Activated T-helper 1 cell treated with Interleukin-2 at 50 U/mL for 16 hours (primary cell): ENCODE results near the gene MAPK1.
"Not testable (repeated sequence)": the region's sequence is repeated elsewhere in the genome, so short reads cannot be mapped to it uniquely, and the experiment has no call there.

Source experiments
- DNase-seq: peaks from one replicate; pipeline ENCODE4 v3.0.0-alpha.2; 2020; ENCODE audit warnings: low read depth

The MAPK1 gene

DNA sequence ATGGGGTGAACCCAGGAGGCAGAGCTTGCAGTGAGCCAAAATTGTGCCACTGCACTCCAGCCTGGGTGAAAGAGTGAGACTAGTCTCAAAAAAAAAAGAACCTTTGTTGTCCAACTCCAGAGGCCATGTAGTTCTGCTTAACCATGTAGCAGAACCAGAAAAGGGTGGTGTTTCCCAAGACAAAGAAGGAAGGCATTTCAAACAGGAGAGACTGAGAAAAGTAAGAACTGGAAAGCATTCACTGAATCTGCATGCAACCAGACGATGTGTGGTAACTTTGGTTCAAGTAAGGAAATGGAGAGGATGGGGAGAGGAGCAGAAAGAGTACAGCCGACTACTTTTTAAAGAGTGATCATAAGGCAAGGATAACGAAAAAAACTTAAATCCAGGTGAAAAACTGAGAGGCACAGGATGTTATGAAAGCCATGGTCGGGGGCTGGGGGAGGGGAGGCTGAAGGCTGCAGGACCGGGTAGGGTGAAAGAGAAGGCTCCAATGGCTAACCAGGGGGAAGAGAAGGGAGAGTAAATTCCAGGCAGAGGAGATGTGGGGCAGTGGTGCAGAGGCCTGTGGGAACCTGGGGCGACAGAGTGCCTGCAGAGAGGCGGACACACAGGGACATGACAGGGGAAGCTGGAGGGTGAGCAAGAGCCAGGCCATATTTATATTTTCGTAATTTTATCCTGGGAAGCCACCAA is 48.8 kb downstream of the MAPK1 start:
- DNase-seq, result no peak

GRCh38 chr22:21817497-21817853 is 50.0 kb downstream of the MAPK1 start:
- DNase-seq, result not testable (repeated sequence)

GRCh38 chr22:21816787-21817496 is 50.5 kb downstream of the MAPK1 start:
- DNase-seq, result no peak

- DNase-seq, result no peak
Observed at GRCh38 chr22:21816472-21816786, 51.0 kb downstream of the MAPK1 start.

DNA sequence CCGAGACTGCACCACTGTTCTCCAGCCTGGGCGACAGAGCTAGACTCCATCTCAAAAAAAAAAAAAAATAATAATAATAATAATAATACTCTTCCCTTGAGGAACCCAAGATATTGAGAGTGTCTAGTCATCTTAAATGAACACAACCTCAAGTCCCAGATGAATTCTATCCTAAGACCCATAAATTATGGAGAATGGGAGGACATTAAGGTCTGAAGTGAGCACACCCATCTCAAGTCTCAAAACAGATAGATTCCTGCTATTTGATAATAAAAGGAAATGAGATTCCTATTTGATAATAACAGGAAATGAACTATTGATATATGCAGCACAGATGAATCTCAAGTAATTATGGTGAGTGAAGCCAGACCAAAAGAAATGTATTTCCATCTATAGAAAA is 51.5 kb downstream of the MAPK1 start:
- no peak for DNase-seq

DNA sequence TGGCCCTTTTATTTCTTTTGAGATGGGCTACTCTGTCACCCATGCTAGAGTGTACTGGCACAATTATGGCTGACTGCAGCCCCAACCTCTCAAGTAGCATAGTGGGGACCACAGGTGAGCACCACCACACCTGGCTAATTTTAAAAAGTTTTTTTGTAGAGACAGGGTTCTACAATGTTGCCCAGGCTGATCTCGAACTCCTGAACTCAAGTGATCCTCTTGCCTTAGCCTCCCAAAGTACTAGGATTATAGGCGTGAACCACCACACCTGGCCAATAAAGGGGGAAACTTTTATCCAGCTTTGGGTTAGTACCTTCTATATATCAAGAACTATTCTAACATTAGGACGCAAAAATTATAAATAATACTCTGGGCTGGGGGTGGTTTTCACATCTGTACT is 52.1 kb downstream of the MAPK1 start:
- DNase-seq, result no peak

- no peak for DNase-seq
Observed at GRCh38 chr22:21811982-21812381, 55.5 kb downstream of the MAPK1 start.

- DNase-seq, result no peak
Observed at GRCh38 chr22:21807544-21808529, 59.6 kb downstream of the MAPK1 start.

DNA sequence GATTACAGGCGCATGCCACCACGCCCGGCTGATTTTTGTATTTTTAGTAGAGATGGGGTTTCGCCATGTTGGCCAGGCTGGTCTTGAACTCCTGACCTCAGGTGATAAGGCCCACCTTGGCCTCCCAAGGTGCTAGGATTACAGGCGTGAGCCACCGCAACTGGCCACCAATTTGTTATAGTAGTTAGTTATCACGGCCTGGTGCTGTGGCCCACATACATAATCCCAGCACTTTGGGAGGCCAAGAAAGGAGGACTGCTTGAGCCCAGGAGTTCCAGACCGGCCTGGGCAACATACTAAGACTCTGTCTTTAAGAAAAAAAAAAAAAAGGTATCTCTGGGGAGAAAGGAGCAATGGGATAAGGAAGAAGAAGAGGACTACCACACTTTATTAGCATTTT is 62.1 kb downstream of the MAPK1 start:
- DNase-seq, result not testable (repeated sequence)

DNA sequence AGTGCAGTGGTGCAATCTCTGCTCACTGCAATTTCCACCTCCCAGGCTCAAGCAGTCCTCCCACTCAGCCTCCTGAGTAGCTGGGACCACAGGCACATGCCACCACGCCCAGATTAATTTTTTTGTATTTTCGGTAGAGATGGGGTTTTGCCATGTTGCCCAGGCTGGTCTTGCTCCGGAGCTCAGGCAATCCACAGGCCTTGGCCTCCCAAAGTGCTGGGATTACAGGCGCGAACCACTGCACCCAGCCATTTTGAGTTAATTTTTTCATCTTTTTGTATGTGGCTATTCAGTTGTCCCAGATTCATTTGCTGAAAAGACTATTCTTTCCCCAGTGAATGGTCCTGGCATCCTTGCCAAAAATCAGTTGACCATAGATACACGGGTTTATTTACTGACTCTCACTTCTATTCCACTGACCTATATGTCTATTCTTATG is 63.6 kb downstream of the MAPK1 start:
- DNase-seq, result no peak

- no peak for DNase-seq
Observed at GRCh38 chr22:21802673-21803072, 64.8 kb downstream of the MAPK1 start.

DNA sequence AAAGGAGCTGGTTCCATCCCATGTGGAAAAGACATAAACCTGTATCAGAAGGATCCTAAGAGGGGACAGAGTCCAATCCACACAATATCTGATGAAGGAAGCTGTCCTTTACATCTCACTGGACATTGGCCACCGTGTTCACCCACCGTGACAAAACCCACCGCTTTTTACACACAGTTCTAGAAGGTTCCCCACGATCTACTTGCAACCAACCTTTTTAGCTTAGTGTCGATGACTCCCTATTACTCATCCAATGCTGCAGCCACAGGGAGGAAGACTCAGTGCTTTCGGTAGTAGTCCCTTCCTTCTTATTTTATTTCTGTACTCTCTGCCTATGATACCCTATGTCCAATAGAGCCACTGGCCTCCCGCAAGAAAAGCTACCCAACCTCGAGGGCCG is 65.4 kb downstream of the MAPK1 start:
- DNase-seq, result no peak

DNA sequence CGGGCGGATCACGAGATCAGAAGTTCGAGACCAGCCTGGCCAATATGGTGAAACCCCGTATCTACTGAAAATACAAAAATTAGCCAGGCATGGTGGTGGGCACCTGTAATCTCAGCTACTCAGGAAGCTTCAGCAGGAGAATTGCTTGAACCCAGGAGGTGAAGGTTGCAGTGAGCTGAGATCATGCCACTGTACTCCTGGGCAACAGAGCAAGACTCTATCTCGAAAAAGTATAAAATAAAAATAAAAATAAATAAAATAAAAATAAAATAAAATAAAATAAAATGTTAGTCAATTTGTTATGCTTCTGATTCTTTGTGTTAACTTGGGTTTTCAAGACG is 66.2 kb downstream of the MAPK1 start:
- DNase-seq, result not testable (repeated sequence)

DNA sequence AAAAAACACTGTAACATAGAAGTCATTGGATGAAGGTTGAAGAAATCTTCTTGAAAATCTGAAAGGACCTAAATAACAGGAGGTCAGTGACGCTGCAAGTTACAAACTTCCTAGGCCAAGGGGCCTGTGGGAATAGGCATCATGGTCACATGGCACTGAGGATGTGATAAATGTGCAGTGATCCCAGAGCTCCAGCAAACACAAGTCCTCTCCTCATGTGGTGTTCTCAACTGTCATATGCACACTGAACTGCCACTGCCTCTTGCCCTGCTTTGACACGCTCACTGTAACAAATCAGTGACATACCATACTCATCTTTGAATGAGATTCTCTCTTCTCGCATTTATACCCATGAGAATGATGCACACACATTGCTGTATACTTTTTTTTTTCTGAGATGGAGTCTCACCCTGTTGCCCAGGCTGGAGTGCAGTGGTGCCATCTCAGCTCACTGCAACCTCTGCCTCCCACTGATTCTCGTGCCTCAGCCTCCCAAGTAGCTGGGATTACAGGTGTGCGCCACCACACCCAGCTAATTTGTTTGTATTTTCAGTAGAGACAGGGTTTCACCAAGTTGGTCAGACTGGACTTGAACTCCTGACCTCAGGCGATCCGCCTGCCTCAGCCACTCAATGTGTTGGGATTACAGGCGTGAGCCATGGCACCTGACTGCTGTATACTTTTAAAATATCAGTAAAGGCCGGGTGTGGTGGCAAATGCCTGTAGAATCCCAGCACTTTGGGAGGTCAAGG is 66.7 kb downstream of the MAPK1 start:
- DNase-seq, result no peak

DNA sequence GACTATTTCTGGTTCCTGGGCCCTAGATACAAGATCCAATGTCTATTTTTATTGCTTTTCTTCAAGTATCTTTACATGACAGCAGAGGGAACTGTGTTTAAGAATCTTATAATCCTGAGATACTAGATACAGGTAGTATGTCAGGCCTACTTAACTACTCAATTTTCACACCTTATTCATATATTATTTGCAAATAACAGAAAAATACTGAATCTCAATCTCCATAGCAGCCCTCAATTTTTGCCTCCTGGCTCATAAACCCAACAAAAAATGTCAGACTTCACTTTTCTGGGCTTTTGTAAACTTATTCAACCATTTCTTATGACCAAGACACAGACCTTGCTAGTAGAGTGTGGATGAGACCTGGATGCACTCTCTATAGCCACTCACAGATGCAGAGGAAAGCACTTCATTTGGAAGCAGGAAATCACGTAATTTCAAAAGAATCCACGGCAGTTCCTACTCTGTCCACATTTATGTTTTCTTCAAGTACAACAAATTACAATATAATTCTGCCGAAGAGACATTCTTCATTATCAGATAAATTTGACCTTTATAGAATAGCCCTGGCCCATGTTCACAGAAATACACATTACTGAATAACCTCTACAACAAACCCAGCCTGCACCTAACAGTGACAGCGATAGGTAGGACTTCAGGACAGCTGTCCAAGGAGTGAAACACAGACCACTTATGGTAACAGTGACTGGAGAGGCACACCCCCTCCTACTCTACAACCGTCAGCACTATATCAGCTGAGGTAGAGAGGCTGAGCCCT is 69.8 kb downstream of the MAPK1 start:
- no peak for DNase-seq

DNA sequence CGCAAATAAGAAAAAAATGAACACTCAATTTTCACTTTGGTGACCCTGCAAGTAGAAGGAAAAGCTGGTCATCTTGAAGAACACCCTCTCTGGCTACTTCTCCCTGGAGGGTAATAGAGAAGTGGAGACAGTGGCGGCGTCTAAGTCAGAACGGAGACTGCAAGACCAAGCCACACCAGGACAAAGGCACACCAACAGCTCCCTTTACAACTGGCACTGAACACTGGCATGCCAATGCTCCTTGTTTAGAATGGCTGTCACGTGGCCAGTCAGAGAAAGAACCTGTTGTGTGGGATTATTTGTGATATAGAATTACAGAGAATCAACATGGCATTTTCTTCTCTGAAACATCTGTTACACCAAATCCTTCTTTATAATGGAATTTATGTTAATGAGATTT is 70.6 kb downstream of the MAPK1 start:
- no peak for DNase-seq

DNA sequence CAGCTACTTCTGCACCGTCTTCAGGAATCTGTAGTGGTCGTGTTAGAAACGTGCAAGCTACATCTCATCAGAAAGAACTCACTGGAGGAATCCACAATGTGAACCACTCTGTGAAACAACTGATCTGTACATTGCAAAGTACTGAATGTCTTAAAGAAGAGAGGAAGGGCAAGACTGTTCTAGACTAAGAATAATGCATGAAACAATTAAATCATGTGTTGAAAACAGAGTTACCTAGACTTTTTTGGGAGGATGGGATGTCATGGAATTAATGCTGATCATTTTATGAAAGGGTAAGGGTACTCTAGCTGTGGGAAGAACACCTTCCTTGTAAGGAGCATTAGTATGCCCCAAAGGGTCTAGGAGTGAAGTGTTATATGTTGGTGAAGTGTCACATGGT is 71.2 kb downstream of the MAPK1 start:
- DNase-seq, result no peak

DNA sequence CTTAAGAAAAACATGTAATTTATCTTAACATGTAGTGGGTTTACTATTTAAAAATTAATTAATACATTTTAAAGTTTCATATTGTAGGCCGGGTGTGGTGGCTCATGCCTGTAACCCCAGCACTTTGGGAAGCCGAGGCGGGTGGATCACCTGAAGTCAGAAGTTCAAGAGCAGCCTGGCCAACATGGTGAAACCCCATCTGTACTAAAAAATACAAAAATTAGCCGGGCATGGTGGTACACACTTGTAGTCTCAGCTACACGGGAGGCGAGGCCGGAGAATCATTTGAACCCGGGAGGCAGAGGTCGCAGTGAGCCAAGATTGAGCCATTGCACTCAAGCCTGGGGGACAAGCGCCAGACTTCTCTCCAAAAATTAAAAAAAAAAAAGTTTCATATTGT is 73.7 kb downstream of the MAPK1 start:
- not testable (repeated sequence) for DNase-seq

- no peak for DNase-seq
Observed at GRCh38 chr22:21791635-21792625, 75.5 kb downstream of the MAPK1 start.
